ENCODE data around the gene SLC9A9.

DNA sequence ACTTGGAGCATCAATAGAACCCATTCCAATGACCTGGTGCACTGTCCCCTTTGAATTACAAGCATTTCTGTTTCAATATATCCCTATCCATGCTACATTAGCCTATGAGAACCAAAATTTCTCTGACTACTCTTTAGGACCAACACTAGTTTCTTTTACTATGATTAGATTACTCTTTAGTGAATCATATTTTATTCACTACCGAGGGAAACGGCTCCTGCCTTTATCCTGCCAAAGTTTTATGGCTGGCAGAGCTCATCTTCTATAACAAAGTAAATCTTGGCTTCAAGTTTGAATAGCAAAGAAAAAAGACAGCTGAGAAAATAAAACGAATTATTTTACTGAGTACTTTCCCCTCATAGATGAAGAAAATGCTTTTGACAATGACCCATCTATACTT, 120.9 kb downstream of the SLC9A9 start:
- TF ChIP-seq POLR2A (IDR thresholded peaks at IDR 0.05), result no peak
- TF ChIP-seq, protein P1, sequence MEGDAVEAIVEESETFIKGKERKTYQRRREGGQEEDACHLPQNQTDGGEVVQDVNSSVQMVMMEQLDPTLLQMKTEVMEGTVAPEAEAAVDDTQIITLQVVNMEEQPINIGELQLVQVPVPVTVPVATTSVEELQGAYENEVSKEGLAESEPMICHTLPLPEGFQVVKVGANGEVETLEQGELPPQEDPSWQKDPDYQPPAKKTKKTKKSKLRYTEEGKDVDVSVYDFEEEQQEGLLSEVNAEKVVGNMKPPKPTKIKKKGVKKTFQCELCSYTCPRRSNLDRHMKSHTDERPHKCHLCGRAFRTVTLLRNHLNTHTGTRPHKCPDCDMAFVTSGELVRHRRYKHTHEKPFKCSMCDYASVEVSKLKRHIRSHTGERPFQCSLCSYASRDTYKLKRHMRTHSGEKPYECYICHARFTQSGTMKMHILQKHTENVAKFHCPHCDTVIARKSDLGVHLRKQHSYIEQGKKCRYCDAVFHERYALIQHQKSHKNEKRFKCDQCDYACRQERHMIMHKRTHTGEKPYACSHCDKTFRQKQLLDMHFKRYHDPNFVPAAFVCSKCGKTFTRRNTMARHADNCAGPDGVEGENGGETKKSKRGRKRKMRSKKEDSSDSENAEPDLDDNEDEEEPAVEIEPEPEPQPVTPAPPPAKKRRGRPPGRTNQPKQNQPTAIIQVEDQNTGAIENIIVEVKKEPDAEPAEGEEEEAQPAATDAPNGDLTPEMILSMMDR (IDR thresholded peaks at IDR 0.05), result no peak
